GM19240 (cell line): Measurements from ENCODE around the gene LRRC57.
"Not testable (repeated sequence)": the region's sequence is repeated elsewhere in the genome, so short reads cannot be mapped to it uniquely, and the experiment has no call there.

Experiments used
- DNase-seq: peaks from one replicate; pipeline ENCODE4 v3.0.0; 2011; ENCODE audit warnings: low spot score; ENCODE audit not compliant: insufficient read length

Gene LRRC57

GRCh38 chr15:42548249-42549031 lies at the start of gene LRRC57, which contains the start of gene HAUS2:
TSS of gene LRRC57 (minus strand) at chr15:42548793. CDS start at chr15:42548434, 359 bp downstream.
TSS of gene HAUS2 (plus strand) at chr15:42548838. CDS start at chr15:42548873, 35 bp downstream.
- peak; percentile 92 for DNase-seq

GRCh38 chr15:42595626-42596240 lies 47.1 kb upstream of the LRRC57 start:
- no peak for DNase-seq

GRCh38 chr15:42594095-42594494 lies 45.5 kb upstream of the LRRC57 start:
- DNase-seq = no peak

- DNase-seq = no peak
These were observed 44.5 kb upstream of the LRRC57 start for GRCh38 chr15:42593143-42593542.

- DNase-seq = no peak
These were observed 44.1 kb upstream of the LRRC57 start for GRCh38 chr15:42592716-42593115.

- no peak for DNase-seq
These were observed 42.8 kb upstream of the LRRC57 start for GRCh38 chr15:42591238-42591934.

GRCh38 chr15:42590619-42591237 lies 42.1 kb upstream of the LRRC57 start:
- no peak for DNase-seq

- DNase-seq = no peak
These were observed 35.6 kb upstream of the LRRC57 start for GRCh38 chr15:42584031-42584765.

GRCh38 chr15:42582569-42583375 lies 34.2 kb upstream of the LRRC57 start:
- DNase-seq = no peak

GRCh38 chr15:42581272-42581730 lies 32.7 kb upstream of the LRRC57 start:
- DNase-seq = peak; percentile 30

- no peak for DNase-seq
These were observed 30.5 kb upstream of the LRRC57 start for GRCh38 chr15:42578984-42579537.

GRCh38 chr15:42577514-42578031 lies 29.0 kb upstream of the LRRC57 start:
- DNase-seq = no peak

- no peak for DNase-seq
These were observed 28.2 kb upstream of the LRRC57 start for GRCh38 chr15:42576776-42577175.

GRCh38 chr15:42576040-42576594 lies 27.5 kb upstream of the LRRC57 start:
- no peak for DNase-seq

GRCh38 chr15:42575188-42576039 lies 26.8 kb upstream of the LRRC57 start, which contains the start of gene STARD9:
TSS of gene STARD9 (plus strand) at chr15:42575606. CDS start at chr15:42575716, 110 bp downstream.
- DNase-seq = peak; percentile 77

- no peak for DNase-seq
These were observed 10.1 kb upstream of the LRRC57 start for GRCh38 chr15:42558739-42559138.

- DNase-seq = not testable (repeated sequence)
These were observed 8.1 kb upstream of the LRRC57 start for GRCh38 chr15:42556550-42557207.

- DNase-seq = no peak
These were observed 5.0 kb upstream of the LRRC57 start for GRCh38 chr15:42553554-42553953.
